Astrocyte of the cerebellum (primary cell): ENCODE data around the gene CD72.
"Not testable (repeated sequence)": the region's sequence is repeated elsewhere in the genome, so short reads cannot be mapped to it uniquely, and the experiment has no call there.

Experiments
- DNase-seq: peaks from one replicate; pipeline ENCODE4 v3.0.0-alpha.2; 2011; ENCODE audit warnings: low read depth
- H3K4me3 ChIP-seq: 2 replicates; pipeline ENCODE4 v1.5.1; 2011; ENCODE audit warnings: mild to moderate bottlenecking, low read depth, low read length, moderate library complexity
- CTCF ChIP-seq: IDR thresholded peaks from 2 replicates; pipeline ENCODE4 v1.5.1; 2012; ENCODE audit warnings: low read length, low read depth, moderate library complexity, mild to moderate bottlenecking; ENCODE audit errors: missing control alignments
- in situ Hi-C: cut with HindIII; loops from 2 replicates; pipeline ENCODE4 v1.10.0; 2017; ENCODE audit warnings: low sequenced_read_pairs

CD72 gene

GRCh38 chr9:35615981-35616680, 2.1 kb downstream of the CD72 start:
- DNase-seq, result no peak
- TF ChIP-seq CTCF, result no peak
- no peak overlapping the region for H3K4me3 ChIP-seq
- in situ Hi-C loops, result no loop called here

GRCh38 chr9:35612843-35613242, 5.4 kb downstream of the CD72 start:
- no peak for TF ChIP-seq CTCF
- in situ Hi-C loops, result no loop called here
- no peak for DNase-seq
- H3K4me3 ChIP-seq, result no peak overlapping the region

- H3K4me3 ChIP-seq, in situ Hi-C loops, DNase-seq: not testable (repeated sequence)
Observed at GRCh38 chr9:35612066-35612465, 6.1 kb downstream of the CD72 start.

- in situ Hi-C loops, result no loop called here
- H3K4me3 ChIP-seq, result no peak overlapping the region
- TF ChIP-seq CTCF, result peak; percentile 76
- DNase-seq, result no peak
Observed at GRCh38 chr9:35611230-35611797, 6.9 kb downstream of the CD72 start.

GRCh38 chr9:35609820-35610163, 8.4 kb downstream of the CD72 start:
- no peak overlapping the region for H3K4me3 ChIP-seq
- in situ Hi-C loops, result loop anchor here (10.0 kb wide), 1 partner anchor 65 kb away; the partner anchor contains the start of gene CA9
- DNase-seq, result no peak
- TF ChIP-seq CTCF, result no peak

GRCh38 chr9:35609001-35609819, 9.0 kb downstream of the CD72 start:
- in situ Hi-C loops, result loop anchor here (10.0 kb wide), 1 partner anchor 66 kb away; the partner anchor contains the start of gene CA9
- no peak for TF ChIP-seq CTCF
- no peak for DNase-seq
- H3K4me3 ChIP-seq, result no peak overlapping the region
